Right cardiac atrium (tissue), 5 donors: ENCODE data around the gene PABPC1L. TPM values are rescaled to one million over a fixed set of nuclear protein-coding genes. Genes with fewer than 3 reads are reported as not detected.
A peak's percentile ranks its signal among the peaks of the same experiment; 100 is the strongest.

ENCODE experiments used
- ATAC-seq, 2 donors: fragments of 200-7000 bp; cut with Tn5 transposase; one replicate each; pipeline versions ENCODE4 v1.8.0 to v1.9.1; 2020; ENCODE audit warnings: moderate library complexity in 2 of 2, mild to moderate bottlenecking in 1 of 2
- DNase-seq, 3 donors: peaks; one replicate each; pipeline ENCODE4 v3.0.0-alpha.2; 2020
- H3K27ac ChIP-seq: one replicate; pipeline ENCODE4 v1.5.1; 2013; ENCODE audit warnings: mild to moderate bottlenecking, low read length, control low read depth, moderate library complexity
- H3K27me3 ChIP-seq: one replicate; pipeline ENCODE4 v1.6.1; 2013; ENCODE audit not compliant: control insufficient read depth, insufficient read depth
- H3K4me1 ChIP-seq: one replicate; pipeline ENCODE4 v1.6.1; 2013; ENCODE audit warnings: low read length; ENCODE audit not compliant: control insufficient read depth, insufficient read depth
- H3K4me3 ChIP-seq: one replicate; pipeline ENCODE4 v1.5.1; 2013; ENCODE audit warnings: low read length, control low read depth
- H3K9me3 ChIP-seq: one replicate; pipeline ENCODE4 v1.6.1; 2013; ENCODE audit warnings: low read length; ENCODE audit not compliant: control insufficient read depth
- whole genome bisulfite sequencing: extraction: QIAGEN DNeasy Blood & Tissue Kit; methylation state at CpG from one replicate; pipeline ENCODE4 v1.1.7; 2013; 5-methylcytosine and 5-hydroxymethylcytosine counted together
- intact Hi-C, 4 donors: fragments of 100-400 bp; cut with DNase I; formaldehyde crosslinking; loops; one replicate each; pipeline versions ENCODE4 v1.11.0 to v1.14.0; 2022 to 2023
- polyA plus RNA-seq: library from polyadenylated mRNA; stranded (reverse); fragments of 200-250 nt; gene quantifications from one replicate; pipeline ENCODE4 v1.2.3, GENCODE V29; 2013
- total RNA-seq, 4 donors: library from RNA; stranded (reverse); fragmentation: NEBNext Ultra II Directional; extraction: Animal tissue kit (Norgen Biotek cat#: 25700); gene quantifications; one replicate each; pipeline ENCODE4 v1.2.1, GENCODE V29; 2021
- donor health status: healthy with polysubstance abuse.
- donor health status: DM: no; HTN: yes; CAD: no.
- donor health status: DM: no; HTN: no; CAD: no.
- donor health status: DM: no; HTN: yes; CAD: no; lungs with severe emphysema.
- donor health status: DM: yes; HTN: yes; CAD: no.

PABPC1L gene
- total and polyA plus RNA-seq, 5 donors = 3.3 to 5.3 (median 4.0) TPM

- Histone ChIP-seq H3K27me3 (no peaks in the 10 kb centered on the region), H3K27ac (no peak overlapping the region), H3K9me3 (no peaks in the 10 kb centered on the region), H3K4me1 (peaks cover 8% of the 10 kb centered on the region), H3K4me3 (no peak overlapping the region)
- ATAC-seq (no peak), DNase-seq (no peak)
- intact Hi-C loops = no loop called here
- WGBS = 85% methylated on average over 5 of the region's 5 CpGs
Observed at GRCh38 chr20:44900231-44900854, 9.5 kb upstream of the PABPC1L start.

- Histone ChIP-seq H3K27me3 (no peaks in the 10 kb centered on the region), H3K9me3 (no peaks in the 10 kb centered on the region), H3K4me1 (peaks cover 3% of the 10 kb centered on the region), H3K4me3 (no peak overlapping the region), H3K27ac (no peak overlapping the region)
- 75% methylated on average over 2 of the region's 2 CpGs for WGBS
- intact Hi-C loops = no loop called here
- no peak for ATAC-seq
- no peak for DNase-seq
Observed at GRCh38 chr20:44901974-44902373, 7.9 kb upstream of the PABPC1L start.

GRCh38 chr20:44904377-44904776 lies 5.5 kb upstream of the PABPC1L start:
- H3K27me3 ChIP-seq = no peaks in the 10 kb centered on the region
- WGBS = 69% methylated on average over 5 of the region's 5 CpGs
- no peak overlapping the region for H3K27ac ChIP-seq
- intact Hi-C loops = no loop called here
- H3K9me3 ChIP-seq = no peaks in the 10 kb centered on the region
- DNase-seq (no peak), ATAC-seq (no peak)
- H3K4me1 ChIP-seq = no peaks in the 10 kb centered on the region
- H3K4me3 ChIP-seq = no peak overlapping the region

GRCh38 chr20:44908987-44909871 lies 631 bp upstream of the PABPC1L start:
- 29% methylated on average over 14 of the region's 14 CpGs for WGBS
- intact Hi-C loops = no loop called here
- H3K4me3 ChIP-seq = peak overlapping the region; percentile 56
- no peaks in the 10 kb centered on the region for H3K4me1 ChIP-seq
- ATAC-seq = peak in 1 of 2 donors; percentile 4
- H3K27ac ChIP-seq = no peak overlapping the region
- no peaks in the 10 kb centered on the region for H3K9me3 ChIP-seq
- no peaks in the 10 kb centered on the region for H3K27me3 ChIP-seq
- no peak for DNase-seq

DNA sequence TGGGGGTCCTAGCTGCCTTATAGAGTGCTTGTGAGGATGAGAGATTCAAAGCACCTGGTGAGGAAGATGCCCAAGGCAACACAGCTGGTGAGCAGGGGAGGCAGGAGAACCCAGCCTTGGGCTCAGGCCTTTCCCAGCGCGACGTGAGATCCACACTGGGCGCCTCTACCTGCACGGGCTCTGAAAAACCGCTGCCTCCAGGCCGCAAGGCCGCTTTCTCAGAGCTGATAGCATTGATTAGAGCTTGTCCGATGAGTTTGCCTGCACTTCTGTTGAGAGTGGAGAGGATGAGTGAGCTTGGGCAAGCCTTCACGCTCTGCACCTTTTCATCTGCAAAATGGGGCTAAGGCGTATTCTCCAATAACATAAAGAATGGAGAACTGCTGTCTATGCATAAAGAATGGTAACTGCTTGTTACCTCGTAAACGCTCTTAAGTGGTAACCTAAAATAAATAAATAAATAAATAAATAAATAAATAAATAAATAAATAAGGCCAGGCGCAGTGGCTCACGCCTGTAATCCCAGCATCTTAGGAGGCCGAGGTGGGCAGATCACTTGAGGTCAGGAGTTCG lies 916 bp downstream of the PABPC1L start:
- Histone ChIP-seq H3K27me3 (no peaks in the 10 kb centered on the region), H3K4me3 (no peak overlapping the region), H3K27ac (no peak overlapping the region), H3K4me1 (no peaks in the 10 kb centered on the region), H3K9me3 (no peaks in the 10 kb centered on the region)
- ATAC-seq = no peak
- intact Hi-C loops = no loop called here
- WGBS = 72% methylated on average over 17 of the region's 17 CpGs
- no peak for DNase-seq

GRCh38 chr20:44911264-44911921 lies 1.5 kb downstream of the PABPC1L start:
- no peak overlapping the region for H3K4me3 ChIP-seq
- no peaks in the 10 kb centered on the region for H3K4me1 ChIP-seq
- peak in 1 of 2 donors; percentile 9 for ATAC-seq
- no peak overlapping the region for H3K27ac ChIP-seq
- peak in 2 of 3 donors; percentile 68 to 73 for DNase-seq
- no peaks in the 10 kb centered on the region for H3K27me3 ChIP-seq
- 67% methylated on average over 21 of the region's 21 CpGs for WGBS
- intact Hi-C loops = no loop called here
- no peaks in the 10 kb centered on the region for H3K9me3 ChIP-seq

- intact Hi-C loops = no loop called here
- H3K27me3 ChIP-seq = no peaks in the 10 kb centered on the region
- 97% methylated on average over 2 of the region's 2 CpGs for WGBS
Observed at GRCh38 chr20:44912189-44912588, 2.3 kb downstream of the PABPC1L start.

DNA sequence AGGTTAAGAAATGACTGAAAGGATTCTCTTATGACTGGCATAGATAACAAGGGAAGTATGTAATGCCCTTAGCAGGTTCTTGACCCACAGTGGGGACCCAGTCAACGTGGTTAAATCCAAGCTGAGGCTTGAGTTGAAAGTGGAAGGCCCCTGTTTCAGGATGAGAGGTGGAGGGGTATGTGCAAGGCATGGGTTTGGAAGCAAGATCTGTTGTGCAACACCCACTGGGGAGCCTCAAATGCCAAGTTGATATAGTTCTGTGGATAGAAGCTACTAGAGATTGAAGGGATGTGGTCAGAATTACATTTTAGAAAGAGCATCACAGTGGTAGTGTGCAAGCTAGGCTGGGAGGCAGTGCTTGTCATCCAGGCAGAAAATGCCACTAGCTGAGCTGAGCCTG lies 5.1 kb downstream of the PABPC1L start:
- H3K27me3 ChIP-seq = no peaks in the 10 kb centered on the region
- 65% methylated on average over 1 of the region's 1 CpG for WGBS
- no peaks in the 10 kb centered on the region for H3K4me1 ChIP-seq
- H3K27ac ChIP-seq = no peak overlapping the region
- no peak for DNase-seq
- ATAC-seq = no peak
- intact Hi-C loops = no loop called here
- H3K9me3 ChIP-seq = no peaks in the 10 kb centered on the region
- H3K4me3 ChIP-seq = no peak overlapping the region

More at GRCh38 chr20:44912189-44912588, 2.3 kb downstream of the PABPC1L start:
- Histone ChIP-seq H3K4me1 (no peaks in the 10 kb centered on the region), H3K27ac (no peak overlapping the region), H3K9me3 (no peaks in the 10 kb centered on the region), H3K4me3 (no peak overlapping the region)
- DNase-seq (no peak), ATAC-seq (no peak)

DNA sequence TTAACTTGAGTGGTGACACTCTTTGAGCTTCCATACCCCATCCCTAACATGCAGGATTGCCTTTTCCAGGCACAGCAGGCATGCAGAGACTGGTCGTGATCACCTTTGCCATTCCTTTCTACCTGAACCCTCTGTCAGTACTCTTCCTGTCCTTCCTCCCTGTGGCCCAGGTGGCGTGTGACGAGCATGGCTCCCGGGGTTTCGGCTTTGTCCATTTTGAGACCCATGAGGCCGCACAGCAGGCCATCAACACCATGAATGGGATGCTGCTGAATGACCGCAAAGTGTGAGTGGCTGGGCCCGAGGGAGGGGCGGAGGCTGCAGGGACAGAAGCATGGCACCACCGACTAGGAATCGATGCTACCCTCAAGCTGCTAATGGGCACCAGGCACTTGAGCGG lies 6.7 kb downstream of the PABPC1L start:
- 92% methylated on average over 12 of the region's 12 CpGs for WGBS
- Histone ChIP-seq H3K9me3 (no peaks in the 10 kb centered on the region), H3K27ac (no peak overlapping the region), H3K4me3 (no peak overlapping the region), H3K27me3 (no peaks in the 10 kb centered on the region), H3K4me1 (no peaks in the 10 kb centered on the region)
- intact Hi-C loops = no loop called here
- ATAC-seq = no peak
- no peak for DNase-seq

- intact Hi-C loops = no loop called here
- no peak for ATAC-seq
- no peaks in the 10 kb centered on the region for H3K27me3 ChIP-seq
- no peaks in the 10 kb centered on the region for H3K4me1 ChIP-seq
- no peaks in the 10 kb centered on the region for H3K9me3 ChIP-seq
- no peak overlapping the region for H3K4me3 ChIP-seq
- no peak overlapping the region for H3K27ac ChIP-seq
- DNase-seq = no peak
- 96% methylated on average over 2 of the region's 2 CpGs for WGBS
Observed at GRCh38 chr20:44917399-44917798, 7.5 kb downstream of the PABPC1L start.

DNA sequence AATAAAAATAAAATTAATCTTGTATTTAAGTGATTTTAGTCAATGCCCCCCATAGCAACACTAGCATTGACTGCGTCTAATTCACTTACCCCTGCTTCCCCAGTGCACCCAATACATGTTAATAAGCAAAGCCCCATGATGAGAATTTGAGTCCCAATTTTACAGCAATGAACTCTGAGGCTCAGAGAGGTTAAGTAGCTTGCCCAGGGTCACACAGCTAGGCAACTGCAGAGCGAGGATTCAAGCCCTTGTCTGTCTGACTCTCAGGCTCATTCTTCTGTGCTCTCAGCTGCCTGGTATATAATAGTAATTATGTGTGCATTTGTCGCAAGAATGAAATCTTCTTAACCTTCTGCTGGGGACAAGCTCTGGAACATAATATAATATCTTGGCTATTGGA lies 8.5 kb downstream of the PABPC1L start:
- Histone ChIP-seq H3K27ac (no peak overlapping the region), H3K27me3 (no peaks in the 10 kb centered on the region), H3K9me3 (no peaks in the 10 kb centered on the region), H3K4me1 (no peaks in the 10 kb centered on the region), H3K4me3 (no peak overlapping the region)
- ATAC-seq = no peak
- DNase-seq = no peak
- intact Hi-C loops = no loop called here
- WGBS = 97% methylated on average over 3 of the region's 3 CpGs
